ENCODE data around the gene CSNK1G2.

DNA sequence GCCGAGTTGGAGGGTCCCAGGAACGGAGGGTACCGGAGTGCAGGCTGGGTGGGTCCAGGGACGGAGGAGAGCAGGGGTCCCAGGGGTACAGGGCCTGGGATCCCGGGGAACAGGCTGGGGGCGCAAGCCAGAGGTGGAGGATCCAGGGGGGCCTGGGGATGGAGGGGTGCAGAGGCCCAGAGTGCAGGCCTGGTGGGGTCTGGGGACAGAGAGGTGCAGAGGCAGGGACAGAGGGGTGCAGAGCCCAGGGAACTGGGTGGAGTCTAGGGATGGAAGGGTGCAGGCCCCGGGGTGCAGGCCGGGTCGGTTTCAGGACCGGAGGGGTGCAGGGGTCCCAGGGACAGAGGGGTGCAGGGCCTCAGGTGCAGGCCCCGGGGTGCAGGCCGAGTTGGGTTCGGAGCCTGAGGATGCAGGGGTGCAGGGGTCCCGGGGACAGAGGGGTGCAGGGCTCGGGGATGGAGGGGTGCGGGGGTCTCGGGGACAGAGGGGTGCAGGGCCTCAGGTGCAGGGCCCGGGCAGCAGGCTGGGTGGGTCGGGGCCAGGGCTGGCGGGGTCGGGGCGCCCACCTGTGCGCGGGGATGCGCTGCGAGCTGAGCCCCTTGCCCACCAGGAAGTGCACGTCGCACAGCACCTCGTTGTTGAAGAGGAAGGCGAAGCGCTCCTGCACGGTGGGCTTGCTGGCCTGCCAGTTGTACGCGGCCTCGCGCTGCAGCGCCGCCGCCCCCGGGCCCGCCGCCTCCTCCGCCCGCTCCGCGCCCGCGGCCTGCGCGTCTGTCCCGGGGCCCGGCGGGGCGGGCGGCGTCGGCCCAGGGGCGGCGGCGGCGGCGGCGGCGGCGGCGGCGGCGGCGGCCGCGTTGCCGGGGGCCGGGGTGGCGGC lies 74.0 kb downstream of the CSNK1G2 start:
- TF ChIP-seq CTCF (IDR thresholded peaks at IDR 0.05) (no peak), POLR2AphosphoS5 (IDR thresholded peaks at IDR 0.05) (no peak), POLR2A (IDR thresholded peaks at IDR 0.05) (no peak)
